HG03039 (cell line): ENCODE results near the gene N4BP2L2.
A peak's percentile ranks its signal among the peaks of the same experiment; 100 is the strongest.
"Not testable (repeated sequence)": the region's sequence is repeated elsewhere in the genome, so short reads cannot be mapped to it uniquely, and the experiment has no call there.

Experiments
- ATAC-seq: cut with Tn5 transposase; IDR thresholded peaks from one replicate; pipeline ENCODE4 v1.9.1; 2021; ENCODE audit warnings: mild to moderate bottlenecking, moderate library complexity; ENCODE audit not compliant: unreplicated experiment

The N4BP2L2 gene

DNA sequence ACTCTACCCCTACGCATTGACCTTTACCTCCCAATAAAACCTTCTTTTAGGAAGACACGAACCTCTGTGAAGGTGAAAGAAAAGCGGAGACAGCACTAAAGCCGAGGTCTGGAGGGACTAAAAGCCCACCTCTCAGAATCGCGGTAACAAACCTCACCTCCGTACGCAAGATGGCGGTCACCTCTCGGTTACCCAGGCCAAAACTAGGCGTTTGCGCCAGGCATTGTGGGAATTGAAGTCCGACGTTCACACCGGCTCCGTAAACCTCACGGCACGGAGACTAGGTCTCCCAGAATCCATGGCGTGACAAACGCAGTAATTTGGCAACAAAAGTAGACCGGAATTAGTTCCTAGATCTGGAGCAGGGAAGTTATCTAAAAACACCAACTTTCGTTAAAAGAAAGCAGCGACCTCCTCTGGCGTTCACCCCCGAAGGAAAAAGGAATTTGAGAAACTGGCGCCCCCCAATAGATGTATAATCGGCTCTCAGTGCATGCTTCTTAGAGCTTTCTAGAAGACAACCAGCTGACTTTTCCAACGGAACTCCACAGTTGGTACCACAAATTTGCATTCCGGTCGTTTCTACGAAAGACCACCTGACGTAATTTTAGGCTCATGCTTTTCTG, at the start of gene N4BP2L2:
Gene N4BP2L2 (minus strand): TSS at position 175 of the 626 bp plus-strand sequence. CDS start 1,768 bp downstream, outside the sequence.
- peak; percentile 97 for ATAC-seq

DNA sequence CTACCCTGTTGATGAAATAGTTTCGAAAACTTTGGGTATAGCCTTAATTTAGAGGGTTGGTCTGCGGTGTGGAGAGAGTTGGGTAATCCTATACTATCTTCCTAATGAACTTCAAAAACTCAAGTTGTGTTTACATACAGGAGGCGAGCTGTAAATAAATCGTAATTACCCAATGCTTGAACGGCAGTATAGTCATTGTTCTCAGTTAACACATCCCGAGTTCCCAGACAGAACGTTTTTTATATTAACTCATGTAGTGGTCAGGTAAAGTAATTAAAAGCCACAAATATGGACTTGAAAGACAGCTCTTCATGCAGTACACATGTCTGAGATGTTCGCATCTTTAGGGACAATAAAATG, 49.2 kb upstream of the N4BP2L2 start:
- ATAC-seq = no peak

DNA sequence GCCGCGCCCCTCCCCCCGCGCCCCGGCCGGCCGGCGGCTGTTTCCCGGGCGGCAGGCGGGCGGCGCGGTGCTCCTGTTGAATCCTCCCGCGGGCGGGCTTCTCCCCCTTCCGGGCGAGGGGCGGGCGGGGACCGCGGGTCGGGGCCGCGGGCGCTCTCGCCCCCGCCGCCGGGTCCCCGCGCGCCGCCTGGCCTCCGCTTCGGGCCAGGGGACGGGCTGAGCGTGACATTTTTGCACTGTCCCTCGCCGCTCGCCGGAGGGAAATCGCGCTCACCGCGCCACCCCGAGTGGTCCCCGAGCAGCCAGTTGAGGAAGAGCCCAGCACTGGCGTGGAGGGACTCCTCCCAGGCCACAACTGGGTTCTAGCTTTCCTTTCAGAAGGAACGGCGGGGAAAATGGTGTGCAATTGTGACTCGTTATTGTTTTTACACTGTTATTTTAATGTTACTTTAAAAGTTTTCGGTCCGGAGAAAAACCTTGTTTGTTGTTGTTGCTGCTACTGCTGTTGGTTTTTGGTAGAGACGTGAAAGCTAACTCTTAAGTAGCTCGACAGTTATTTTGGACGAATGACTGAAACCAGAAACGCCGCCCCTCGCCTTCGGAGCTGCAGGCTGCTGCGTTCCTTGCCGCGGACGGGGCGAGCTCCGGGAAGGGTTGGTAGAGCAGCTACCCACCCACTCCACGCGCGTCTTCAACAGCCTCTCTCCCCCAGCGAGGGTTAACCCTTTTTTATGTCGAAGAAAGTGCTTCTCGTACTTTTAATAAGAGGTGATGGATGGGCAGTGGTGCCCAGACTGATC, 48.6 kb upstream of the N4BP2L2 start:
- peak; percentile 37 for ATAC-seq

DNA sequence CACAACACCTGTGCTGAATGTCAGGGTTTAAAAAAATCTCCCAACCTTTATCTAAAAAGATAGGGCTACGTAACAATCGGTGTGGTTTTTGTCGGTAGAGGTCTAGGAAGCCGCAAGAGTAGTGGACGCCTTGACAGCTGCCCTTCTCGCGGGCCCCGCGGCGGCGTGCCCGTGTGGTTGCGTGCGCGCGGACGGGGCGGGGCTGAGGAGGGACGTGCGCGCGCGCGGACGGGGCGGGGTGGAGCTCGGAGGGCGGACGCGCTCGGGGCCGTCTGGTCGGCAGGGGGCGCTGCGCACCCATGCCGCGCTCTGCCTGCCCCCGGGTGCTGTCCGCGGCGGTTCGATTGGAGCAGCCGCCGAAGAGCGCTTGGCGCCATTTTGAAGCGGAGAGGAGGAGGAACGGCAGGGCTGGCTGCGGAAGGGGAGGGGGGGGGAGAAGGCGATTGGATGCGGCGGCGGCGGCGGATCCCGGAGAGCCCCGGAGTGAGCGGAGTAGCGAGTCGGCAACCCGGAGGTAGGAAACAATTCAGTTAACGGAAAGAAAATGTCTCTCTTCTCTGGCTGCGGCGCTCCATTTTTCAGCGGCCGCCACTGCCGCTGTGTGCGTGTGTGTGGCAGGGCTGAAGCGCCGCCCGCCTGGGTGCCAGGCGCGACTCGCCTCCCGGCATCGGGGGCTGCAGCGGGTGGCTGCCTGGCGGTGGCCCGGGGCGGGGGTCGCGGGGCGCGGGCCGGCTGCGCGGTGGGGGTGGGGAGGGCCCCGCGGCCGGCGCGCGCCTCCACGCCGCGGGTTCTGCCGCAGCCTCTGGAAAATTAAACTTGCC, 47.7 kb upstream of the N4BP2L2 start, which contains the start of gene PDS5B:
Gene PDS5B (plus strand): TSS at position 373 of the 821 bp plus-strand sequence. CDS start 62,321 bp downstream, outside the sequence.
- peak; percentile 78 for ATAC-seq

DNA sequence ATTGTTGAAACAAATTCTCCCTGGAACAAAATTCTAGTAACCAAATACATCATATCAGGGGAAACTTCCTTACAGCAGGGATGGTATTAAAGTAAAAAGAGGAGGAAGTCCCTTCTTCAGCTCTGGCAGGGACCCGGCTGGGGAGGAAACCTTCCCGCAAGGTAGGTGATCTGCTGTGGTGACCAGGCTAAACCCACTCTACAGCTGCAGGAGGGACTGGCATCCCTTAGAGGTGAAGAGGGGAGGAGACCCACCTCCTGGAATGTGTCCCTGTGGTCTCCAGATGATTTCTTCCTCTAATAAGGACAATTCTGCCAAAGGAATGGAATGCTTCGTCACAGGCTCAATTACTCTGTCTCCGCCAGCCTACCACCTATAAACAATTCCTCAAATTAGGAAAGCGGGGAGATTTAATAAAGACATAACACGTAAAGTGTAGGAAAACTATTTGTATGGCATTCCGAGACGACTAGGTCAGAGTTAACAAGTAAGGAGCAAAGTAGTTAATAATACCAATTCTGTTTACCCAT, 47.0 kb upstream of the N4BP2L2 start:
- ATAC-seq = no peak

DNA sequence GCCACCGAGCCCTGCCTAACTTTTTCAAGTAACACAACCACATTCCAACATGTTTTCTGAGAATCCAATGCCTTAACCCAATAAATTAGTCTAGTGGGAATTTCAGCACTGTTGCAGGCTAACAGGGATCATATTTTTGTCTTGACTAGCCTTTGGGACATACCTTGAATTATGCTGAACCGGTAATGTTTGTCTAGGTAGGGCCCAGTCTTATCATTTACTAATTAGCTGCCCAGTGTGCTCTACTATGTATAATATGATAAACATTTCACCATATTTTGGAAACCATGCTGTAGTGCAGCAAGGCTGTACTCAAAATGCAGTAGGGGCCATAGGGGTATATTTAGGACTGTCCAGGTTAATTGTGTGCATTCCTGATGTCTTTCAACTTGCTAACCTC, 44.4 kb upstream of the N4BP2L2 start:
- ATAC-seq = no peak

DNA sequence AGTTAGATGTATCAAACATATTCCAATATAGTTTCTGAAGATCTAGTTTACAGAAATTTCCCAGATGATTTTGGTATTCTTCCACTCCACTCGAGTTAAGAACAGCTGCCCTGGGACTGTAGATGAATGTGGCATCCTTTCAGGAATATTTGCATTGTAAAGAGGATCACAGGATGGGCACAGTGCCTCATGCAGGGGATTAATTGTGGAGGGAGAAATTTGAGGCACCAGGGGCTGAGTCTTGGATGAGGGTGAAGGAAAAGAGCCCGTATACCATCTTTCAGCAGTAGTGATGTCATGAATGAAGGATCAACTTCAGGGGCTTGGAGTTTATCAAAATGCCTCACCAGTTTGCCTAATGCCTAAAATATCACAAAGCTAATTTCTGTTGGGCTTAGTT, 43.7 kb upstream of the N4BP2L2 start:
- no peak for ATAC-seq

DNA sequence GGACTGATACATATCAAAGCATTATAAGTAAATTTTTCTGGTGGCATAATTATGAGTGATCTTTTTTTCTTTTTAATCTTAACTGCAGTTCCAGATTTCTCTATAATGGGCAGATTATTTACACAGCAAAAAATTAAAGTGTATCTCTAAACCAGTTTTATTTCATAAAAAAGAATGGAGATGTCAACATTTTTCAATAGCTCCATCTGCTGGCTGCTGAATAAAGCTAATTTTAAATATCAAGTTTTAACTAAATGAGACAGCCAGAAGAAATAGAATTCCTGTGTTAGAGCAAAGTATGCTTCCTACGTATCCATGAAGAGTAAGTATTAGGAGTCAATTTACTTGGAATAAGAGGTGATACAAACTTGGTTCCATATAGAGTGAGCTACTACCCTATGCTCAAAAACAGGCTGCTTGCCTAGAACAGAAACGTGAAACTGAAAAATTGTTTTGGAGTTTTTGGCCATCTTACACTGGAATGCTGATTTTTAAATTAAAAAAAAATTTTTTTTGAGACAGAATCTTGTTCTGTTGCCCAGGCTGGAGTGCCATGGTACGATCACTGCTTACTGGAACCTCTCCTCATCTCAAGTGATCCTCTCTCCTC, 42.7 kb upstream of the N4BP2L2 start:
- no peak for ATAC-seq

DNA sequence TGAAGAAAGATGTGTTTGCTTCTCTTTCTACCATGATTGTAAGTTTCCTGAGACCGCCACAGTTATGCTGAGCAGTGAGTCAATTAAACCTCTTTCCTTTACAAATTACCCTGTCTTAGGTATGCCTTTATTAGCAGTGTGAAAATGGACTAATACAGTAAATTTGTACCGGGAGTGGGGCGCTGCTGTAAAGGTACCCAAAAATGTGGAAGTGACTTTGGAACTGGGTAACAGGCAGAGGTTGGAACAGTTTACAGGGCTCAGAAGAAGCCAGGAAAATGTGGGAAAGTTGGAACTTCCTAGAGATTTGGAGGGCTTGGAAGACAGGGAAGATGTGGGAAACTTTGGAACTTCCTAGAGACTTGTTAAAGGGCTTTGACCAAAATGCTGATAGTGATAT, 38.4 kb upstream of the N4BP2L2 start:
- ATAC-seq = no peak

DNA sequence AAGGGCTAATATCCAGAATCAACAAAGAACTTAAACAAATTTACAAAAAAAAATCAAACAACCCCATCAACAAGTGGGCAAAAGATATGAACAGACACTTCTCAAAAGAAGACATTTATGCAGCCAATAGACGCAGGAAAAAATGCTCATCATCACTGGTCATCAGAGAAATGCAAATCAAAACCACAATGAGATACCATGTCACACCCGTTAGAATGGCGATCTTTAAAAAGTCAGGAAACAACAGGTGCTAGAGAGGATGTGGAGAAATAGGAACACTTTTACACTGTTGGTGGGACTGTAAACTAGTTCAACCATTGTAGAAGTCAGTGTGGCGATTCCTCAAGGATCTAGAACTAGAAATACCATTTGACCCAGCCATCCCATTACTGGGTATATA, 37.1 kb upstream of the N4BP2L2 start:
- ATAC-seq = not testable (repeated sequence)

DNA sequence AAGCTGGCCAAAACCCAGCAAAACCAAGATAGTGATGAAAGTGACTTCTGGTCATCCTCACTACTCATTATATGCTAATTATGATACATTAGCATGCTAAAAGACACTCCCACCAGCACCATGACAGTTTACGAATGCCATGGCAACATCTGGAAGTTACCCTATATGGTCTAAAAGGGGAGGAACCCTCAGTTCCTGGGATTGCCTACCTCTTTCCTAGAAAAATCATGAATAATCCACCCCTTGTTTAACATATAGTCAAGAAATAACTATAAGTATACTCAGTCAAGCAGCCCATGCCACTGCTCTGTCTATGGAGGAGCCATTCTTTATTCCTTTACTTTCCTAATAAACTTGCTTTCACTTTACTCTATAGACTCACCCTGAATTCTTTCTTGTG, 22.2 kb upstream of the N4BP2L2 start:
- not testable (repeated sequence) for ATAC-seq

DNA sequence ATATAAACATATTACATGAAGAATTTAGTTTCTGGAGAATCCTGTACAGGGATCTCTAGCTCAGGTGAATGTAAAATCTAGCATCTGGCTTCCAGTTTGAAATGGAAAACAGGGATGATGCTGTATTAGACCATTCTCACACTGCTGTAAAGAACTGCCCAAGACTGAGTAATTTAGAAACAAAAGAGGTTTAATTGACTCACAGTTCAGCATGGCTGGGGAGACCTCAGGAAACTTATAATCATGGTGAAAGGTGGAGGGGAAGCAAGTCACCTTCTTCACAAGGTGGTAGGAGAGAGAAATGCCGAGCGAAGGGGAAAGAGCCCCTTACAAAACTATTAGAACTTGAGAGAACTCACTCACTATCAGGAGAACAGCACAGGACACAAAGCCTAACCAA, 17.0 kb upstream of the N4BP2L2 start:
- ATAC-seq = no peak

DNA sequence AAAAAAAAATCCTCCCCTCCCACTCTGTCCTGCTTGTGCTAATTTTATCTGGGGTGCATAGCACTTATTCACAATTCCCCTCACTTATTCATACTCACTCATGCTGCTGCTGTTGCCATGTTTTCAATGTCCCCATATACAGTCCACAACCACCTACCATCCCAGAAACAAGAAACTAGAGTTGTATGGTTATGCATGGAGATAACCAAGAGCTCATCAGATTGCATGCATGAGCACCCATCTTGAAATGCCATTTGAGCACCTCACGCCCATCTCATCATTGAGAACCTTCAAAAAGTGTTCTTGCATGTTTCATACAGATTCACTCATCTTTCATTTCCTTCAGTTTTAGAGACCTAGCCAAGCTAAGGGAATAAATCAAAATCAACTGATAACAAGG, 15.1 kb upstream of the N4BP2L2 start:
- no peak for ATAC-seq

DNA sequence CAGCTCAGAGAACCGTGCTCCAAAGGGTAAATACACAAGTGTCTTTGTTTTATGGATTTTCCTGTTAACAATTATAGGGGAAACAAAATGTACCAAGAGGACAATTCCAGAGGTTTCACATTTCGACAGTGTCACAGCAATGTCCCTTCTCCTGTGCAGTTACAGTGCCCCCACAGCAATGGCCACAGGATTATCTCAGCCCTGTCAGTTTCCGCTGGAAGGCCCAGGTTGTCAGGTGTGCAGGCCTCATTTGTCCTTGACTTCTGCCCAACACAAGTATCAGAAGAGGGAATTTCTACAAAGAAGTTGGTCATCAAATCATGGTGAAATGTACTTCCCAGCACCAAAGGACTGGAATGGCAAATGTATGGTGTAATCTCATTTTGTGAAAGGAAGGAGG, 11.2 kb upstream of the N4BP2L2 start:
- no peak for ATAC-seq

DNA sequence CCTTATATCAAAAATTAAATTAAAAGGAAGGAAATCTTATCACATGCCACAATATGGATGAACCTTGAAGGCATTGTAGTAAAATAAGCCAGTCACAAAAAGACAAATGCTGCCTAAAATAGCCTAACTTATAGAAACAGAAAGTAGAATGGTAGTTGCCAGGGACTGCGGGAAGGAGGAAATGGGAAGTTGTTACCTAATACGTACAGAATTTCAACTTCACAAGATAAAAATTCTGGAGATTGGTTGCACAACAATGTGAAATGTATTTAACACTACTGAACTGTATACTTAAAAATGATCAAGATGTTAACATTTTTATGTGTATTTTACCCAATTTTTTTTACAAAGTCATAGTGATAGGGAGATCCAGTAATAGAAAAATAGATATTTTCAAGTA, 10.2 kb upstream of the N4BP2L2 start:
- no peak for ATAC-seq

DNA sequence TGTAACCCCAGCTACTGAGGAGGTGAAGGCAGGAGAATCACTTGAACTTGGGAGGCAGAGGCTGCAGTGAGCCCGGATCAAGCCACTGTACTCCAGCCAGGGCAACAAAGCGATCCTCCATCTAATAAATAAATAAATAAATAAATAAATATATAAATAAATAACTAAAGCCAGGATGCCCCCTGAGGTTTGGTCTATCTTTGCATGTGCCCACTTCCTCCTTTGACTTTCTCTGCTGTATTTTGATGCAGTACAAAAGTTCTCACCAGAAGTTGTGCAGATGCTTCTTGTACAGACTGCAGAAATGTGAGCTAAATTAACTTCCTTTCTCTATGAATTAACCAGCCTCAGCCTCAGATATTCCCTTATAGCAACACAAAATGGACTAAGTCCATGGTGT, 6.5 kb upstream of the N4BP2L2 start:
- ATAC-seq = no peak

DNA sequence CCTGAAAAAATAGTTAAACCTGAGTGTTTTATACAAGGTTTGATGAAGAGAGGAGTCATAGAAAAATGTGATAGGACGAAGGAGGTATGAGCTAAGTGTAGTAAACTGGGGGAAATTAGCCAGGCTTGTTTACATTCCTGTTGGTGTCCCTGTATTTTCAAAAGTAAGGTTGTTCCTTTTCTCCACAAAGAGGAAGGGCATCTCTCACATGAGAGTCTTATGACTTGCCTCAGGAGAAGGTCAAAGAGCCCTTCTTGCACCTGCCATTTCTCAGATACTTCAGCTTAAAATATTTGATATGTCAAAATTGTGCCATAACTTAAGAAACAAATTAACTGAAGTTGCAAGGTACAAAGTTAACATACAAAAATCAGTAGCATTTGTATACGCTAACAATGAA, 3.6 kb upstream of the N4BP2L2 start:
- ATAC-seq = no peak

DNA sequence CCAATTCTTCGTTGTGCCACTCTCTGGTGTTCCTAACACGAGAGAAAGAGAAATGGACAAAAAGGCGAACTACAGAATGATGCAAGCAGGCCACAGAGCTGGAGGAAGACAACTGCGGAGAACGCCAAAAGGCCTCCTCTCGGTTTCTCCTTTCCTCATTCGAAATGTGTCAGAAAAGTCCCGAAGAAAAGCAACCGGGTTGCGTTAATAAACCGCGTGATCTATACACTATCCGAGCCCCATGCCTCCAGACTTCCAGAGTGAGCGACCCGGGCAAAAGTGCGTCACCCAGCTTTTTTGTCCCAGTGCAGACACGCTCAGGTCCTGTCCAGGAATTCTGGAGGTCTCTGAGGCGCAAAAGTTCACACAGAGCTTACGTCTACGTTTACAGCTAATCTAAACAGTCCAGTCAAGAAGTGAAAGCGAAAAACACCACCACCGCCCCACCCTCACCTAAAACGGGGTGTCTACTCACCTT, 413 bp downstream of the N4BP2L2 start:
- ATAC-seq = peak; percentile 75

DNA sequence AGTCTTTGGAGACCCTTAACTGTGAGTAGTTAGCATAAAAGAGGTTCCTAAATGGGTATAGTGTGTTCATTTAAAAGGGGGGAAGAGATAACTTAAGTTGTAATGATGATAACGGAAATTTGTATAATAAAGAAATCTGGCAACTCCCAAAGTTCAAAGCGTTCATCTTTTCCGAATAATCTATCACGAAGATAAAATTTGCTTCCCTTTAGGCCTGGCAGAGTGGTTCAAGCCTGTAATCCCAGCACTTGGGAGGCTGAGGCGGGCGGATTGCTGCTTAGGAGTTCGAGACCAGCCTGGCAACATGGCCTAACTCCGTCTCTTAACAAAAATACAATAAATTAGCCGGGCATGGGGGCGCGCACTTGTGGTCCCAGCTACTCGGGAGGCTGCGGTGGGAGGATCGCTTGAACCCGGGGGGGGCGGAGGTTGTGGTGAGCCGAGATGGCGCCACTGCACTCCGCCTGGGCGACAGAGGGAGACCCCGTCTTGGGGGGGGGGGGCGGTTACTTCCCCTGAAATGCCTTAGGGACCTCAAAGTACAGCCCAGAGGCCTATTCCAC, 934 bp downstream of the N4BP2L2 start:
- no peak for ATAC-seq

DNA sequence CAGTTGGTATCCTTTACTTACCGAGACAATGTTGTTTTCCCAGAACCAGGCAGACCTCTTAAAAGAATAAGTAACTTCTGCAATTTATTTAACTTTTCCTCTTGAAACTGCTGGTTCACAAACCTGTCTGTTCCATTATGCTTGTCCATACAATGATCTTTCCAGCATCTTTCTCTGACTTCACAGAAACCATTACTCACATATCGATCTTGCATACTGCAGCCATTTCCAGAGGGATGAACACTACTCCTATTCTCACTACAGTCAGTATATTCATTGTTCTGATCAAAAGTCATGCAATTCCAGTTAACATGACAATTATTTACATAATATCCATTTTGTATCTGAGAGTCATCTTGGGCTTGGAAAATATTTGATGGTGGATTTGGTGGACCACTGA, 2.8 kb downstream of the N4BP2L2 start:
- ATAC-seq = no peak
